H1 (cell line): ENCODE measurements around the gene HIVEP2. TPM values are rescaled to one million over a fixed set of nuclear protein-coding genes. Genes with fewer than 3 reads are reported as not detected.

ENCODE experiments used
- CTCF ChIA-PET: fragments of 300-600 bp; sonication (Branson Sonifier 250); formaldehyde crosslinking; loops from one replicate; lab custom pipeline; 2021; ENCODE audit not compliant: partially characterized antibody; lab: Charles Lee
- POLR2A ChIA-PET: fragments of 300-600 bp; sonication (Branson Sonifier 250); formaldehyde crosslinking; loops from one replicate; lab custom pipeline; 2021; ENCODE audit warnings: inconsistent platforms; ENCODE audit not compliant: partially characterized antibody; lab: Charles Lee
- DNase-seq, 2 experiments: peaks; one replicate each; pipeline versions ENCODE4 v3.0.0 to v3.0.0-alpha.2; 2010 to 2022; ENCODE audit warnings: low spot score in 2 of 2, low read depth in 1 of 2, mixed read lengths in 1 of 2
- FAIRE-seq: peaks from 2 replicates; lab custom pipeline; 2011; peaks lifted over from hg19 to GRCh38; lab: Jason Lieb, UNC
- H2AFZ ChIP-seq: 2 replicates; pipeline ENCODE4 v1.8.1; 2012; ENCODE audit warnings: low read length, inconsistent platforms
- H2AK5ac ChIP-seq: 2 replicates; pipeline ENCODE4 v1.6.1; 2013; ENCODE audit warnings: low read depth, low read length
- H2BK120ac ChIP-seq: replicated peaks from 2 replicates; pipeline ENCODE3; 2013; ENCODE audit warnings: low read depth, low read length, inconsistent platforms
- H2BK12ac ChIP-seq: 2 replicates; pipeline ENCODE4 v1.6.1; 2013; ENCODE audit warnings: low read depth, low read length
- H2BK15ac ChIP-seq: 2 replicates; pipeline ENCODE4 v1.6.1; 2013; ENCODE audit warnings: low read length
- H2BK20ac ChIP-seq: 2 replicates; pipeline ENCODE4 v1.6.1; 2013; ENCODE audit warnings: low read length
- H2BK5ac ChIP-seq: 2 replicates; pipeline ENCODE4 v1.6.1; 2013; ENCODE audit warnings: low read depth, low read length
- H3K14ac ChIP-seq: 2 replicates; pipeline ENCODE4 v1.6.1; 2013; ENCODE audit warnings: inconsistent platforms; ENCODE audit not compliant: insufficient read length
- H3K18ac ChIP-seq: 2 replicates; pipeline ENCODE4 v1.6.1; 2013; ENCODE audit warnings: low read length; ENCODE audit errors: extremely low read depth
- H3K23ac ChIP-seq: 2 replicates; pipeline ENCODE4 v1.6.1; 2013; ENCODE audit warnings: inconsistent platforms; ENCODE audit not compliant: insufficient read length
- H3K23me2 ChIP-seq: 2 replicates; pipeline ENCODE4 v1.6.1; 2013; ENCODE audit warnings: low read depth, low read length
- H3K27ac ChIP-seq: 2 replicates; pipeline ENCODE4 v1.6.1; 2011; ENCODE audit warnings: low read depth, low read length, inconsistent platforms
- H3K27me3 ChIP-seq, 4 experiments: replicated peaks in 1 of 4; 1 replicate in 1 of 4; 2 replicates in 3 of 4; pipeline versions ENCODE4 v1.6.1 to v1.8.1; 2011 to 2013; ENCODE audit warnings: low read length in 3 of 4, mild to moderate bottlenecking in 3 of 4, inconsistent platforms in 2 of 4, mixed read lengths in 2 of 4, moderate library complexity in 1 of 4; ENCODE audit not compliant: control insufficient read depth in 3 of 4, insufficient read depth in 3 of 4; ENCODE audit errors: extremely low read depth in 1 of 4
- H3K36me3 ChIP-seq, 4 experiments: 2 replicates each; pipeline versions ENCODE4 v1.6.1 to v1.8.1; 2011 to 2013; ENCODE audit warnings: mild to moderate bottlenecking in 4 of 4, low read length in 3 of 4, moderate library complexity in 2 of 4, control low read depth in 1 of 4, inconsistent platforms in 1 of 4; ENCODE audit not compliant: insufficient read depth in 4 of 4, control insufficient read depth in 2 of 4
- H3K4ac ChIP-seq: replicated peaks from 2 replicates; pipeline ENCODE3; 2013; ENCODE audit warnings: low read length, low read depth, mixed read lengths, inconsistent platforms; ENCODE audit not compliant: insufficient read length
- H3K4me1 ChIP-seq, 4 experiments: replicated peaks in 1 of 4; 1 replicate in 1 of 4; 2 replicates in 3 of 4; pipeline versions ENCODE4 v1.6.1 to v1.8.1; 2011 to 2013; ENCODE audit warnings: low read length in 3 of 4, inconsistent platforms in 2 of 4, mixed read lengths in 1 of 4; ENCODE audit not compliant: insufficient read depth in 4 of 4, control insufficient read depth in 3 of 4
- H3K4me2 ChIP-seq, 2 experiments: 2 replicates each; pipeline versions ENCODE4 v1.6.1 to v1.8.1; 2011 to 2013; ENCODE audit warnings: low read depth in 2 of 2, low read length in 2 of 2, control low read depth in 1 of 2, inconsistent platforms in 1 of 2, mild to moderate bottlenecking in 1 of 2; ENCODE audit not compliant: insufficient read depth in 1 of 2
- H3K4me3 ChIP-seq, 4 experiments: fragments of 200-600, 300-600 bp in 1 of 4; sonication (generic), shearing (Covaris generic), sonication (Bioruptor Twin) in 1 of 4; 2 replicates each; pipeline versions ENCODE4 v1.5.1 to v1.8.1; 2011 to 2016; ENCODE audit warnings: low read length in 4 of 4, low read depth in 3 of 4, control low read depth in 2 of 4, inconsistent platforms in 2 of 4, mild to moderate bottlenecking in 2 of 4, mixed read lengths in 1 of 4, moderate library complexity in 1 of 4; ENCODE audit not compliant: insufficient read depth in 2 of 4; ENCODE audit errors: extremely low read depth in 1 of 4
- H3K56ac ChIP-seq: replicated peaks from 2 replicates; pipeline ENCODE3; 2013; ENCODE audit warnings: low read depth, mild to moderate bottlenecking, mixed read lengths, low read length, inconsistent platforms; ENCODE audit not compliant: insufficient read length
- H3K79me1 ChIP-seq: 2 replicates; pipeline ENCODE4 v1.6.1; 2013; ENCODE audit warnings: low read depth, low read length, control low read depth
- H3K79me2 ChIP-seq, 2 experiments: 2 replicates each; pipeline versions ENCODE4 v1.6.1 to v1.8.1; 2012 to 2013; ENCODE audit warnings: low read length in 2 of 2, mild to moderate bottlenecking in 2 of 2, inconsistent platforms in 1 of 2; ENCODE audit not compliant: insufficient read depth in 2 of 2, control insufficient read depth in 1 of 2
- H3K9ac ChIP-seq, 4 experiments: replicated peaks in 1 of 4; 1 replicate in 1 of 4; 2 replicates in 3 of 4; pipeline versions ENCODE4 v1.6.1 to v1.8.1; 2011 to 2013; ENCODE audit warnings: low read depth in 3 of 4, low read length in 3 of 4, control low read depth in 2 of 4, mild to moderate bottlenecking in 2 of 4, moderate library complexity in 2 of 4, inconsistent platforms in 1 of 4; ENCODE audit errors: extremely low read depth in 1 of 4
- H3K9me3 ChIP-seq, 2 experiments: 2 replicates each; pipeline versions ENCODE4 v1.6.1 to v1.8.1; 2012 to 2013; ENCODE audit warnings: mild to moderate bottlenecking in 2 of 2, moderate library complexity in 2 of 2, control low read depth in 1 of 2, inconsistent platforms in 1 of 2, low read depth in 1 of 2, low read length in 1 of 2, mixed read lengths in 1 of 2; ENCODE audit not compliant: insufficient read depth in 2 of 2
- H4K20me1 ChIP-seq, 2 experiments: replicated peaks in 1 of 2; 2 replicates each; pipeline versions ENCODE3 to v1.8.1; 2011 to 2013; ENCODE audit warnings: inconsistent platforms in 2 of 2, low read length in 2 of 2, mild to moderate bottlenecking in 1 of 2; ENCODE audit not compliant: insufficient read depth in 2 of 2, control insufficient read depth in 1 of 2
- H4K5ac ChIP-seq: 2 replicates; pipeline ENCODE4 v1.6.1; 2013; ENCODE audit warnings: low read length, low read depth, mixed read lengths, inconsistent platforms; ENCODE audit not compliant: insufficient read length
- H4K8ac ChIP-seq: 2 replicates; pipeline ENCODE4 v1.8.0; 2013; ENCODE audit warnings: mild to moderate bottlenecking, moderate library complexity, low read length, inconsistent platforms; ENCODE audit not compliant: insufficient read depth; ENCODE audit errors: extremely low read depth
- H4K91ac ChIP-seq: replicated peaks from 2 replicates; pipeline ENCODE3; 2013; ENCODE audit warnings: low read length, mixed read lengths, inconsistent platforms; ENCODE audit not compliant: insufficient read length
- ASH2L ChIP-seq: fragments of 200-600, 300-600 bp; sonication (generic); IDR thresholded peaks from one replicate; pipeline ENCODE4 v1.7.1; 2017; ENCODE audit warnings: low read length
- BRCA1 ChIP-seq: IDR thresholded peaks from 2 replicates; pipeline ENCODE4 v1.6.1; 2012; ENCODE audit warnings: low read depth, low read length, improper control_type of control experiment
- CBX8 ChIP-seq: fragments of 300-800, 300-1000 bp; sonication (generic); IDR thresholded peaks from 2 replicates; pipeline ENCODE4 v1.7.1; 2016; ENCODE audit warnings: low read depth, low read length, borderline replicate concordance
- CHD1 ChIP-seq: IDR thresholded peaks from 2 replicates; pipeline ENCODE4 v1.6.1; 2012; ENCODE audit warnings: low read depth, low read length, improper control_type of control experiment
- CREB1 ChIP-seq: IDR thresholded peaks from 2 replicates; pipeline ENCODE4 v1.6.1; 2012; ENCODE audit warnings: inconsistent platforms
- MAFK ChIP-seq: IDR thresholded peaks from 2 replicates; pipeline ENCODE4 v1.6.1; 2012; ENCODE audit warnings: low read depth, mild to moderate bottlenecking, improper control_type of control experiment, low read length
- MAX ChIP-seq: IDR thresholded peaks from 2 replicates; pipeline ENCODE4 v1.6.1; 2012; ENCODE audit warnings: inconsistent platforms
- RBBP5 ChIP-seq: IDR thresholded peaks from 2 replicates; pipeline ENCODE4 v1.7.1; 2012; ENCODE audit warnings: low read depth, mild to moderate bottlenecking, inconsistent platforms, low read length, moderate library complexity, borderline replicate concordance
- SIRT6 ChIP-seq: IDR thresholded peaks from one replicate; pipeline ENCODE4 v1.7.1; 2012; ENCODE audit warnings: low read length, inconsistent platforms
- SP4 ChIP-seq: IDR thresholded peaks from 2 replicates; pipeline ENCODE4 v1.6.1; 2012; ENCODE audit warnings: low read length, inconsistent platforms
- SRF ChIP-seq: IDR thresholded peaks from 2 replicates; pipeline ENCODE4 v1.6.1; 2011; ENCODE audit warnings: mild to moderate bottlenecking, low read depth, low read length, moderate library complexity
- TAF1 ChIP-seq: IDR thresholded peaks from 2 replicates; pipeline ENCODE4 v1.6.1; 2011; ENCODE audit warnings: mild to moderate bottlenecking, low read depth, low read length
- TBP ChIP-seq: IDR thresholded peaks from 2 replicates; pipeline ENCODE4 v1.6.1; 2011; ENCODE audit warnings: low read depth, low read length, improper control_type of control experiment
- WGBS, 2 experiments: shearing (Covaris generic) in 1 of 2; methylation state at CpG; one replicate each; pipeline versions ENCODE4 v1.1.6 to v1.1.7; 2013 to 2015; ENCODE audit warnings: low lambda C conversion rate in 2 of 2, mixed read lengths in 2 of 2, inconsistent platforms in 1 of 2, low coverage in 1 of 2, missing lambda C conversion rate in 1 of 2; ENCODE audit not compliant: insufficient replicate concordance in 2 of 2, insufficient coverage in 1 of 2, insufficient read length in 1 of 2; ENCODE audit errors: extremely low coverage in 1 of 2, missing lambda C conversion rate in 1 of 2; 5-methylcytosine and 5-hydroxymethylcytosine counted together
- polyA plus RNA-seq, 7 experiments: library from polyadenylated mRNA; depleted of rRNA in 3 of 7; stranded (reverse) in 5 of 7; unstranded in 2 of 7; fragments of >200 nt in 5 of 7; fragments of 200-250 nt in 2 of 7; gene quantifications; 1 replicate in 5 of 7; 2 replicates in 1 of 7; 4 replicates in 1 of 7; pipeline versions ENCODE4 v1.2.1 to v1.2.3, GENCODE V29; 2011 to 2013; ENCODE audit warnings: missing spikeins in 2 of 7, mixed read lengths in 2 of 7
- total RNA-seq: library from RNA; stranded (reverse); fragmentation: NEBNext Ultra II Directional; extraction: Animal tissue kit (Norgen Biotek cat#: 25700); gene quantifications from 2 replicates; pipeline ENCODE4 v1.2.1, GENCODE V29; 2021

HIVEP2 gene
- total and polyA plus RNA-seq, 2 of the 8 experiments (the other 6 are each of a cell fraction or from before 2014, with no cell fraction given), result 2.2 to 6.1 TPM

GRCh38 chr6:142712231-142712630 is 232.7 kb downstream of the HIVEP2 start:
- Histone ChIP-seq H3K36me3 (no peaks in the 10 kb centered on the region), H3K18ac (no peak overlapping the region), H2BK120ac (no peak overlapping the region), H3K27me3 (no peaks in the 10 kb centered on the region), H2BK5ac (no peak overlapping the region), H3K4ac (no peak overlapping the region), H3K23ac (no peak overlapping the region), H2AFZ (no peak overlapping the region), H3K56ac (no peak overlapping the region), H3K79me2 (no peaks in the 10 kb centered on the region), H2BK15ac (no peak overlapping the region), H3K23me2 (no peaks in the 10 kb centered on the region), H2BK12ac (no peak overlapping the region), H4K20me1 (no peaks in the 10 kb centered on the region), H3K4me1 (peaks cover 0 to 7% (median 0%) of the 10 kb centered on the region in 4 experiments; a peak in 1 of 7 replicates), H3K9me3 (no peaks in the 10 kb centered on the region), H3K27ac (no peak overlapping the region), H3K9ac (no peak overlapping the region), H3K14ac (no peak overlapping the region), H2BK20ac (no peak overlapping the region), H4K8ac (no peak overlapping the region), H4K91ac (no peak overlapping the region), H3K4me3 (no peak overlapping the region), H3K4me2 (no peak overlapping the region), H4K5ac (no peak overlapping the region), H2AK5ac (no peak overlapping the region), H3K79me1 (no peaks in the 10 kb centered on the region)
- CTCF ChIA-PET, result interaction anchor here (1.1 to 1.7 kb wide), 2 partner anchors 12 to 20 kb away, joined by 5 to 8 read pairs; no protein-coding TSS in a partner anchor
- POLR2A ChIA-PET, result no interaction called here
- FAIRE-seq (no peak), DNase-seq (no peak)
- WGBS, 2 experiments, result 95% methylated on average over 1 of the region's 1 CpG; no CpG with 5 or more reads in 1 of the 2 experiments
- no peak for TF ChIP-seq SIRT6
- TF ChIP-seq MAX, result no peak
- TF ChIP-seq ASH2L, result no peak
- TF ChIP-seq MAFK, result no peak
- TF ChIP-seq CREB1, result no peak
- TF ChIP-seq RBBP5, result no peak
- TF ChIP-seq CHD1, result no peak
- TF ChIP-seq TBP, result no peak
- no peak for TF ChIP-seq TAF1
- no peak for TF ChIP-seq SRF
- no peak for TF ChIP-seq CBX8
- no peak for TF ChIP-seq BRCA1
- TF ChIP-seq SP4, result no peak
